ENCODE measurements around the gene SORCS1. TPM values are rescaled to one million over a fixed set of nuclear protein-coding genes. Genes with fewer than 3 reads are reported as not detected.

Gene SORCS1
- total RNA-seq, 2 donors from 2014 or later = 0.23 to 14.4 TPM

DNA sequence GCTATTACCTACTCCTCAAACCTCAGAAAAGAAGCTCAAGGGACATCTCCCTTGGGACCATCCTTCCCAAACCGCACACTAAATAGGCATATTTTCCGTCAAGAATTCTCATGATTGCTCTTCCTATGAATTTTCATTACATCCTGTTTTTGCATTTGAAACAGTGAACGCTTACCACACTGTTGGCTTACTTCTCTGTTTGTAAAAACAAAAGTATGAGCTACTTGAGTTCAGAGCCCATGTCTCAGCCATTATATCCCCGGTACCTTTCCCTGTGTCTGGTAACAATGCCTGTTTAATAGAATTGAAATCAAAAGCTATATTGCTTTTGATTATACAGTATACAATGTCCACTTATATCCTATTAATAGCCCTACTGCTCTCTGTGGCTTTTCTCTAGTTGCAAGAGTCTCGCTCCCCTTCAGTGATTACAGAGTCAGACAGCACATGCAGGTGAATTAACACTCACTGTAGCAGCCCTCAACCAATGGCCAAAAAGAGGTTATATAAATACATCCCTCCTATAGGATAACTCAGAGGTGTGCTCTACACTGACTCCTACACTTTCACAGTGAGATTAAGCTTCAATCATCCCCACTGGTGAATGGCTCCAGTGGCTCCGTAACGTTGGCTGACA, 264.4 kb downstream of the SORCS1 start:
- DNase-seq (ENCODE audit: low spot score) = no peak
- no peaks in the 10 kb centered on the region for H3K36me3 ChIP-seq
- no peaks in the 10 kb centered on the region for H3K4me1 ChIP-seq (replicated peaks)
- no peaks in the 10 kb centered on the region for H3K27me3 ChIP-seq (replicated peaks; ENCODE audit: insufficient read depth)
- H3K4me3 ChIP-seq = no peak overlapping the region
- intact Hi-C loops (cut with DNase I) = no loop called here
- WGBS = 84% methylated on average over 7 of the region's 7 CpGs
- no peak overlapping the region for H3K27ac ChIP-seq
- no peaks in the 10 kb centered on the region for H3K9me3 ChIP-seq
- no peak for TF ChIP-seq POLR2AphosphoS5 (IDR thresholded peaks at IDR 0.05)
- no peak for TF ChIP-seq POLR2A (IDR thresholded peaks at IDR 0.05)
- TF ChIP-seq CTCF (IDR thresholded peaks at IDR 0.05) = no peak

GRCh38 chr10:106898446-106898845, 266.1 kb downstream of the SORCS1 start:
- Histone ChIP-seq H3K9me3 (no peaks in the 10 kb centered on the region), H3K27me3 (replicated peaks; ENCODE audit: insufficient read depth) (no peaks in the 10 kb centered on the region), H3K27ac (no peak overlapping the region), H3K36me3 (no peaks in the 10 kb centered on the region), H3K4me3 (no peak overlapping the region), H3K4me1 (replicated peaks) (no peaks in the 10 kb centered on the region)
- TF ChIP-seq POLR2AphosphoS5 (IDR thresholded peaks at IDR 0.05) (no peak), POLR2A (IDR thresholded peaks at IDR 0.05) (no peak), CTCF (IDR thresholded peaks at IDR 0.05) (no peak)
- WGBS = 54% methylated on average over 4 of the region's 4 CpGs
- no peak for DNase-seq (ENCODE audit: low spot score)
- intact Hi-C loops (cut with DNase I) = no loop called here

GRCh38 chr10:106897719-106898118, 266.8 kb downstream of the SORCS1 start:
- H3K27me3 ChIP-seq (replicated peaks; ENCODE audit: insufficient read depth) = no peaks in the 10 kb centered on the region
- no peaks in the 10 kb centered on the region for H3K36me3 ChIP-seq
- no peaks in the 10 kb centered on the region for H3K4me1 ChIP-seq (replicated peaks)
- no peak for DNase-seq (ENCODE audit: low spot score)
- WGBS = 51% methylated on average over 7 of the region's 7 CpGs
- TF ChIP-seq CTCF (IDR thresholded peaks at IDR 0.05) (no peak), POLR2AphosphoS5 (IDR thresholded peaks at IDR 0.05) (no peak), POLR2A (IDR thresholded peaks at IDR 0.05) (no peak)
- intact Hi-C loops (cut with DNase I) = no loop called here
- no peak overlapping the region for H3K27ac ChIP-seq
- no peak overlapping the region for H3K4me3 ChIP-seq
- no peaks in the 10 kb centered on the region for H3K9me3 ChIP-seq

DNA sequence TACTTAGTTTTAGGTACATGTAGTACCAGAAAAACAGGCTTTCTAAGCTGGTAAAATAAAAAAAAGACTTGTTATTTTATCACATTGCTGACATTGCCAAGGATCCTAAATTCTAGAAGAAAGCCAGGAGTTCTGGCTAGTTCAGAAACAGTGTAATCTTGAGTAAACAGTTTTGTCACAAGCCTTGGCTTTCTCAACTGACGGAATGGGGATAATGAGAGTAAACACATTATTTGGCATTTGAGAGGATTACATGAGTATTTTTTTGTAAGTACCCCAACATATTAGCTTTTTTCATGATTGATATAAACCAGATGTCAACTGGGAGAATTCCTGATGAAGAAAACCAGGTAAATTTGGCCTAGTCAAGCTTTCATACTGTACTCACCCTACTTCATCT, 269.8 kb downstream of the SORCS1 start:
- no peak overlapping the region for H3K27ac ChIP-seq
- no peaks in the 10 kb centered on the region for H3K4me1 ChIP-seq (replicated peaks)
- DNase-seq (ENCODE audit: low spot score) = no peak
- no peaks in the 10 kb centered on the region for H3K36me3 ChIP-seq
- no peak overlapping the region for H3K4me3 ChIP-seq
- no peaks in the 10 kb centered on the region for H3K9me3 ChIP-seq
- H3K27me3 ChIP-seq (replicated peaks; ENCODE audit: insufficient read depth) = no peaks in the 10 kb centered on the region
- TF ChIP-seq CTCF (IDR thresholded peaks at IDR 0.05) (no peak), POLR2AphosphoS5 (IDR thresholded peaks at IDR 0.05) (no peak), POLR2A (IDR thresholded peaks at IDR 0.05) (no peak)
- 28% methylated on average over 1 of the region's 1 CpG for WGBS
- intact Hi-C loops (cut with DNase I) = no loop called here

- Histone ChIP-seq H3K27me3 (replicated peaks; ENCODE audit: insufficient read depth) (no peaks in the 10 kb centered on the region), H3K9me3 (no peaks in the 10 kb centered on the region), H3K4me3 (no peak overlapping the region), H3K27ac (no peak overlapping the region), H3K36me3 (no peaks in the 10 kb centered on the region), H3K4me1 (replicated peaks) (no peaks in the 10 kb centered on the region)
- intact Hi-C loops (cut with DNase I) = no loop called here
- no peak for DNase-seq (ENCODE audit: low spot score)
- TF ChIP-seq POLR2AphosphoS5 (IDR thresholded peaks at IDR 0.05) = no peak
- TF ChIP-seq CTCF (IDR thresholded peaks at IDR 0.05) = no peak
- no peak for TF ChIP-seq POLR2A (IDR thresholded peaks at IDR 0.05)
- 79% methylated on average over 5 of the region's 5 CpGs for WGBS
These were observed 286.9 kb downstream of the SORCS1 start for GRCh38 chr10:106877574-106877973.

Data from prostate gland (tissue), 2 donors.